Measurements from ENCODE around the gene CETN2.
"Not testable (repeated sequence)": the region's sequence is repeated elsewhere in the genome, so short reads cannot be mapped to it uniquely, and the experiment has no call there.

CETN2 gene

DNA sequence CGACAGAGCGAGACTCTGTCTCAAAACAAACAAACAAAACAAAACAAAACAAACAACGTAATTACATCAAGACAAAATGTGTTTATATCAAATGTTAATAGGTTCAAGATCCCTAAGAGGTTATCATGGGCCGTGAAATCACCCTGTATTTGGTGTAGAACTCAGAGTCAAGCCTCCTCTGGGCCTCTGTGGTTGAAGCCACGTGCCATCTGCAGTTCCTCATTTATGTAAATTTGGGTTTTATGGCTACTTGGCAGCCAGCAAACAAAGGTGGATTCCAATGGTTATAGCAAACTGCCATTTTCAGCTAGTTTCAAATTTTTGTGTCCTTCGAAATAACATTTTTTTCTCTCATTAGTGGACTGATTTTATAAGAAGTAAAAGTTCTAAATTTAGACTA, 16.7 kb upstream of the CETN2 start:
- Mint-ChIP-seq H3K27ac (no peak overlapping the region), H3K36me3 (ENCODE audit: low read depth) (peaks cover 19% of the 10 kb centered on the region), H3K27me3 (no peaks in the 10 kb centered on the region), H3K9me3 (no peaks in the 10 kb centered on the region), H3K4me3 (no peak overlapping the region), H3K4me1 (no peaks in the 10 kb centered on the region)
- DNase-seq (no peak), ATAC-seq (no peak)

GRCh38 chrX:152845618-152846240, 15.2 kb upstream of the CETN2 start:
- no peaks in the 10 kb centered on the region for H3K27me3 Mint-ChIP-seq
- H3K9me3 Mint-ChIP-seq: no peaks in the 10 kb centered on the region
- H3K4me1 Mint-ChIP-seq: no peaks in the 10 kb centered on the region
- ATAC-seq (no peak), DNase-seq (no peak)
- H3K36me3 Mint-ChIP-seq (ENCODE audit: low read depth): peaks cover 11% of the 10 kb centered on the region
- H3K4me3 Mint-ChIP-seq: no peak overlapping the region
- H3K27ac Mint-ChIP-seq: no peak overlapping the region

DNA sequence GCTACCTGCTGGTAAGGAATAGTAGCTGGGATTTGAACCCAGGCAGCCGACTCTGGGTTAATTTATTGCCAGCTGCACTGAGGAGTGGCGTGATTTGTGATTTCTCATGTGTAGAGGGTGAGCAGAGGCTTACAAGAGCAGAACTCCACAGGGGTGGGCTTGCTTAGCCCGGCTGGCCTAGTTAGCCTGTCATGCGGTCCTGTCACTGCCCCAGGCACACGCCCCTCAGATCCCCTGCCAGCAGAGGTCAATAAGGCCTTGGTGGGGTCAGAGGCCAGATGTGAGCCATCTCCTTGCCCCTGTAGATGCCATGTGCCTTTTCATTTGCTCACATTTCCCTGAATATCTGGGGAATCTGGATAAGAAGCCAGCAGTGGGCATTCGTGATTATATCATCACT, 13.7 kb upstream of the CETN2 start:
- no peaks in the 10 kb centered on the region for H3K9me3 Mint-ChIP-seq

GRCh38 chrX:152843852-152844251, 13.3 kb upstream of the CETN2 start:
- Mint-ChIP-seq H3K36me3 (ENCODE audit: low read depth) (peaks cover 10% of the 10 kb centered on the region), H3K4me3 (no peak overlapping the region), H3K27me3 (no peaks in the 10 kb centered on the region), H3K27ac (no peak overlapping the region), H3K4me1 (peaks cover 2% of the 10 kb centered on the region), H3K9me3 (no peaks in the 10 kb centered on the region)
- ATAC-seq: no peak
- no peak for DNase-seq

More for the DNA sequence above, 13.7 kb upstream of the CETN2 start:
- H3K27me3 Mint-ChIP-seq: no peaks in the 10 kb centered on the region
- H3K4me1 Mint-ChIP-seq: peaks cover 2% of the 10 kb centered on the region
- DNase-seq (no peak), ATAC-seq (no peak)
- peaks cover 9% of the 10 kb centered on the region for H3K36me3 Mint-ChIP-seq (ENCODE audit: low read depth)
- no peak overlapping the region for H3K27ac Mint-ChIP-seq
- no peak overlapping the region for H3K4me3 Mint-ChIP-seq

- DNase-seq (no peak), ATAC-seq (no peak)
- H3K4me3 Mint-ChIP-seq: no peak overlapping the region
These were observed 12.3 kb upstream of the CETN2 start for GRCh38 chrX:152842772-152843338.

GRCh38 chrX:152835470-152835869, 4.9 kb upstream of the CETN2 start:
- Mint-ChIP-seq H3K36me3 (ENCODE audit: low read depth) (peaks cover 12% of the 10 kb centered on the region), H3K4me1 (peaks cover 16% of the 10 kb centered on the region)
- H3K9me3 Mint-ChIP-seq, H3K27ac Mint-ChIP-seq, H3K27me3 Mint-ChIP-seq, H3K4me3 Mint-ChIP-seq, ATAC-seq, DNase-seq: not testable (repeated sequence)

More at GRCh38 chrX:152842772-152843338, 12.3 kb upstream of the CETN2 start:
- no peak overlapping the region for H3K27ac Mint-ChIP-seq
- H3K36me3 Mint-ChIP-seq (ENCODE audit: low read depth): peaks cover 7% of the 10 kb centered on the region
- H3K4me1 Mint-ChIP-seq: peaks cover 2% of the 10 kb centered on the region
- no peaks in the 10 kb centered on the region for H3K9me3 Mint-ChIP-seq
- no peaks in the 10 kb centered on the region for H3K27me3 Mint-ChIP-seq

GRCh38 chrX:152833378-152833777, 2.8 kb upstream of the CETN2 start:
- no peaks in the 10 kb centered on the region for H3K9me3 Mint-ChIP-seq
- ATAC-seq: no peak
- no peak overlapping the region for H3K27ac Mint-ChIP-seq
- H3K4me3 Mint-ChIP-seq: no peak overlapping the region
- peaks cover 17% of the 10 kb centered on the region for H3K4me1 Mint-ChIP-seq
- H3K27me3 Mint-ChIP-seq: no peaks in the 10 kb centered on the region
- DNase-seq: no peak
- peaks cover 9% of the 10 kb centered on the region for H3K36me3 Mint-ChIP-seq (ENCODE audit: low read depth)

GRCh38 chrX:152832520-152832919, 2.0 kb upstream of the CETN2 start:
- Mint-ChIP-seq H3K4me3 (peak overlapping the region; percentile 88), H3K27ac (no peak overlapping the region), H3K36me3 (ENCODE audit: low read depth) (peaks cover 9% of the 10 kb centered on the region), H3K9me3 (no peaks in the 10 kb centered on the region), H3K4me1 (peaks cover 17% of the 10 kb centered on the region), H3K27me3 (no peaks in the 10 kb centered on the region)
- DNase-seq (no peak), ATAC-seq (no peak)

DNA sequence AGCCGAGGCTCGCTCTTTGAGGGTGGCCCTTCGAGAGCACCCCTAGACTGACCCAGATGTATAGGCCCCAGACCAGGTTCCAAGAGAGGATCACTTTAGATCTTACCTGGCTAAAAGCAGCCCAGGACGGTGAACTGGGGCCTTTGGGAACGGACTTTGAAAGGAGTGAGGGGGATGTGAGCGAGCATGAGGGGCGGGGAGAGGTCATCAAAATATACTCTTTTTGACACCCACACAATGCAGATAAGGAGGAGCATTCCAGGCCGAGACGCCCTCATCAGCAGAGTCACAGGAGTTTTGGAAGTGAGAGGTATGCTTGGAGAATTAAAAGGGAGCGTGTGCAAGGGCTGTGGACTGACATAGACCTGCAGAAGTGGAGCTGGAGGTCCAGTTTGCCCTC, 834 bp upstream of the CETN2 start:
- Mint-ChIP-seq H3K27me3 (no peaks in the 10 kb centered on the region), H3K27ac (peak overlapping the region; percentile 86)

DNA sequence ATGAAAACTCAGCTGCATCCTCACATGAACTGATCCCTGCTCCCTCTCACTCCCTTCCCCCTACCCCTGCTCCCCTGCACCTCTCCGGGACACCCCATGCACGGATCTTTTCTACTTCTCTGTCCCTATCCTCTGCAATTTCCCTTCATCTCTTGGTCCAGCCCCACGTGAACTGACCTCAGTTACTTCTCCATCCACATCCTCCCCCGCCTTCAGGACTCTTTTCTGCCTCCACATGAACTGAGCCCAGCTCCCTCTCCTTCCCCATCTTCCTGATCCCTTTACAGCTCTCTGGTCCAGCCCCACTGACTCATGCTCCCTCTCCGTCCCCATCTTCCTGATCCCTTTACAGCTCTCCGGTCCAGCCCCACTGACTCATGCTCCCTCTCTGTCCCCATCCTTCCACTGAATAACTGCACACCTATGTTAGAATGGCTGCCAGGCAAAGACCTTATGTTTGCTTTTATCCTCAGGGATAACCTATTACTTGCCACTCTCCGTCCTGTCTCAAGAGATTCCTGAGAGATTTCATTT, 5.6 kb downstream of the CETN2 start:
- H3K4me3 Mint-ChIP-seq: no peak overlapping the region
- no peaks in the 10 kb centered on the region for H3K9me3 Mint-ChIP-seq
- no peak for DNase-seq
- H3K36me3 Mint-ChIP-seq (ENCODE audit: low read depth): no peaks in the 10 kb centered on the region
- no peak overlapping the region for H3K27ac Mint-ChIP-seq
- H3K27me3 Mint-ChIP-seq: peaks cover 6% of the 10 kb centered on the region
- H3K4me1 Mint-ChIP-seq: peaks cover 6% of the 10 kb centered on the region
- ATAC-seq: no peak

More for the DNA sequence above, 834 bp upstream of the CETN2 start:
- Mint-ChIP-seq H3K9me3 (no peaks in the 10 kb centered on the region), H3K36me3 (ENCODE audit: low read depth) (peaks cover 7% of the 10 kb centered on the region), H3K4me3 (peak overlapping the region; percentile 88), H3K4me1 (peaks cover 17% of the 10 kb centered on the region)
- DNase-seq: no peak
- ATAC-seq: no peak

DNA sequence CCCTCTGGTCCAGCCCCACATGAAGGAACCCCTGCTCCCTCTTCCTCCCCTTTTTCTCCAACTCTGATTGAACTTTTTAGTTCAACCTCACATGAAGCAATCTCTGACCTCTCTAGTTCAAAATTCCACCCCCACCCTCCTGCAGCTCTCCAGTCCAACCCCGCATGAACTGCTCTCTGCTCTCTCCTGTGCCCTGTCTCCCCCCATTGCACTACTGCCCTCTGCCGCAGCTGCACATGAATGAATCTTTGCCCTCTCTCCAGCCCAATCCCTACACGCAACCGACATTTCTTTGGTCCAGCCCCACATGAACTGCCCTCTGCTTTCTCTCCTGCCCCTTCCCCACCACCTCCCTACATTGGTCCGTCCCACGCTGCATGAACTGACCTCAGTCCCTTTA, 6.9 kb downstream of the CETN2 start:
- no peaks in the 10 kb centered on the region for H3K9me3 Mint-ChIP-seq
- H3K27ac Mint-ChIP-seq: no peak overlapping the region
- ATAC-seq: no peak
- no peak for DNase-seq
- peaks cover 5% of the 10 kb centered on the region for H3K4me1 Mint-ChIP-seq
- H3K27me3 Mint-ChIP-seq: peaks cover 6% of the 10 kb centered on the region
- no peaks in the 10 kb centered on the region for H3K36me3 Mint-ChIP-seq (ENCODE audit: low read depth)
- H3K4me3 Mint-ChIP-seq: no peak overlapping the region

DNA sequence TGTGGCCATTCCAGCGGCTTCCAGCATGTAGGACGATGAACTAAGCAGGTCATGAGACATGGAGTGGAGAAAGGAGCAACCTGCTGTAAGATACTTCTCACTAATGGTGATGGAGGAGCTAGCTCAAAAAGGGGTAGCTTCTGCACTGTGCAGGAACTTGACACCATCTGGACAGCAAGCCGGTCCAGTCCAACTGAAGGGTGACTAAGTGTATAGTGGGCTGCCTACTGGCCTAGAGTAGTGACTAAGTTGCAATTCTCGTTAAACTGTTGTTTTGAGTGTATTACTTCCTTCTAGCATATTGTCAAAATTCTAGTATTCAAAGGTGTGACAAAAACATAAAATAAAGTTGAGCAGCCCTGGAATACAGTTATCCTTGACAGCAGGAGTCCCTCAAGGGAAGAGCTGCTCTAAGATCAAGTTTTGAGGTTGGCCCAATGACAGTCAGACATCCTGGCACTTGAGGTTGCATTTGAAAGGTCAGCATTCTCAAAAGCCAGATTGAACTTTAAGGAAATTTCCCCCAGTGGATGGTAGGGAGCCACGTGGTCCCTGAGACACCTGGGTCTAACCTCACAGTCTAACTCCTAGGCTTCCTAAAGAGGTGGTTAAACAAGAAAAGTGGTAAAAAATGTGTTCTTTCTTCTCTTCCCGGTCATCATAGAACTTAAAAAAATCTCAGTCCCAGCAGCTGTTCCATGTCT, 8.0 kb downstream of the CETN2 start:
- ATAC-seq (no peak), DNase-seq (no peak)
- Mint-ChIP-seq H3K4me3 (no peak overlapping the region), H3K9me3 (no peaks in the 10 kb centered on the region), H3K27ac (no peak overlapping the region), H3K4me1 (peaks cover 5% of the 10 kb centered on the region), H3K36me3 (ENCODE audit: low read depth) (no peaks in the 10 kb centered on the region), H3K27me3 (peaks cover 6% of the 10 kb centered on the region)

DNA sequence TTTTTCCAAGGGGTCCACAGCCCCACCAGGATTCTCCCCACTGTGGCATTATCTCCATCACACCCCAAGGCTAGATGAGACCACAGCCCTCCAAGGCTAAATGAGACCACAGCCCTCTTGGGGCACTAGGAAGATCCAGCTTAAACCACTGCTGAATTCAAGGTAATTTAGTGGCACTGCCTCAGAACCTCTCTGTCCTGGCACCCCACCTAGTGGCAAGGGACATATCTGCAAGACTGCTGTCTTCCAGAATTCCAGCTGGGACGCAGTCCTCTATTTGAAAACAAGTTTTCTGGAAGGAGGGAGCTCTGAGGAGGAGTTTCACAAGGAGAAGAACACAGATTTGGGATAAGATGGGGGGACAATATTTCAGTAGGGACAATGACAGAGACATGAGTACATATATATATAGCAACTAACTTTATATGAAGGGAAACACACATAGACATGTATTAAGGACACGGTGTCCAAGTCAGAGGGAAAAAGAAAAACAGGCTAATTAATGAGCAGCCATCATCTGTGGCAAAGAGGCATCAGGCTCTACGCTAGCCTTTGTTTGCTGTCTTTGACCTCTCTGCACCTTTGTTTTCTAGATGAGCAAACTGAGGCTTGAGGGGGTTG, 9.3 kb downstream of the CETN2 start:
- ATAC-seq: no peak
- peak; percentile 8 for DNase-seq
- H3K27me3 Mint-ChIP-seq: peaks cover 8% of the 10 kb centered on the region
- H3K9me3 Mint-ChIP-seq: no peaks in the 10 kb centered on the region
- H3K27ac Mint-ChIP-seq: no peak overlapping the region
- no peaks in the 10 kb centered on the region for H3K36me3 Mint-ChIP-seq (ENCODE audit: low read depth)
- H3K4me1 Mint-ChIP-seq: peaks cover 5% of the 10 kb centered on the region
- no peak overlapping the region for H3K4me3 Mint-ChIP-seq

GRCh38 chrX:152819732-152820131, 10.8 kb downstream of the CETN2 start:
- no peak for DNase-seq

DNA sequence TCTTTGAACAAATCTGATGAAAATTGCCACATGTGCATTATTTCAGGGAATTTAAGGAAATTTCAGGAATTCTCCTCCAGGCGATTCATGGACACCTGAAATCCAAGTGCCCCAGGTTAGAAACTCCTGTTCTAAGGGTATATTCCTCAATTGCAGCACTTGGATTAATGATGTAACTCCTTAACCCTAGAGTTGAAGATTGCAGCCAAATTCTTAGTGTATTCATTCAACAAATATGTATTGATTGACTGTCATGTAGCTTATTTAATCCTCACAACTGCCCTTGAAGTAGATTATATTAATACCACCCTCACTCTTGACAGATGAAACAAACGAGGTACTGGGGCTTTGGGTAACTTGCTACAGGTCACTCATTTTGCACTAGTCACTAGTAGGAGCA, 11.3 kb downstream of the CETN2 start:
- ATAC-seq (no peak), DNase-seq (no peak)
- Mint-ChIP-seq H3K9me3 (no peaks in the 10 kb centered on the region), H3K4me1 (peaks cover 5% of the 10 kb centered on the region), H3K36me3 (ENCODE audit: low read depth) (no peaks in the 10 kb centered on the region), H3K4me3 (no peak overlapping the region), H3K27me3 (peaks cover 8% of the 10 kb centered on the region), H3K27ac (no peak overlapping the region)

More at GRCh38 chrX:152819732-152820131, 10.8 kb downstream of the CETN2 start:
- peaks cover 8% of the 10 kb centered on the region for H3K27me3 Mint-ChIP-seq
- no peak overlapping the region for H3K4me3 Mint-ChIP-seq
- H3K27ac Mint-ChIP-seq: no peak overlapping the region
- no peaks in the 10 kb centered on the region for H3K9me3 Mint-ChIP-seq
- H3K4me1 Mint-ChIP-seq: peaks cover 5% of the 10 kb centered on the region
- H3K36me3 Mint-ChIP-seq (ENCODE audit: low read depth): no peaks in the 10 kb centered on the region
- no peak for ATAC-seq

All from activated naive CD8-positive, alpha-beta T cell treated with anti-CD3 and anti-CD28 coated beads, Interleukin-2, amount 50 U/mL, for 24 hours (primary cell).